HFFc6 (cell line): ENCODE results near the gene COL9A3. TPM values are rescaled to one million over a fixed set of nuclear protein-coding genes. Genes with fewer than 3 reads are reported as not detected.

ENCODE experiments used
- DNase-seq: peaks from one replicate; pipeline ENCODE4 v3.0.0-alpha.2; 2018
- H3K27ac Mint-ChIP-seq: 2 replicates; pipeline ENCODE4 v1.8.0; 2020; ENCODE audit warnings: mild to moderate bottlenecking, mixed read lengths
- H3K27me3 Mint-ChIP-seq: 2 replicates; pipeline ENCODE4 v1.8.0; 2021; ENCODE audit warnings: mild to moderate bottlenecking, moderate library complexity, mixed read lengths; ENCODE audit not compliant: insufficient read depth
- H3K36me3 Mint-ChIP-seq: 2 replicates; pipeline ENCODE4 v1.8.0; 2021; ENCODE audit warnings: low read depth, mixed read lengths
- H3K4me1 Mint-ChIP-seq: 2 replicates; pipeline ENCODE4 v1.8.0; 2020; ENCODE audit warnings: low read depth, mixed read lengths
- H3K4me3 Mint-ChIP-seq: 2 replicates; pipeline ENCODE4 v1.8.0; 2020; ENCODE audit warnings: mild to moderate bottlenecking, moderate library complexity, mixed read lengths
- H3K9me3 Mint-ChIP-seq: 2 replicates; pipeline ENCODE4 v1.8.0; 2020; ENCODE audit warnings: mild to moderate bottlenecking, mixed read lengths
- CTCF ChIP-seq: fragments of 200-600 bp; sonication (generic); IDR thresholded peaks from 2 replicates; pipeline ENCODE4 v1.5.0; 2021; ENCODE audit warnings: antibody characterized with exemption, mild to moderate bottlenecking
- total RNA-seq, 6 experiments: library from RNA; stranded (reverse); fragmentation: NEBNext Ultra II Directional; extraction: Animal tissue kit (Norgen Biotek cat#: 25700); gene quantifications; 2 replicates in 1 of 6; 3 replicates in 5 of 6; pipeline ENCODE4 v1.2.3, GENCODE V29; 2021

The COL9A3 gene
- total RNA-seq, 6 experiments from 2014 or later = 0.07 to 0.34 (median 0.09) TPM; not detected in 3

GRCh38 chr20:62814709-62815065, 2.2 kb upstream of the COL9A3 start:
- no peak overlapping the region for H3K4me3 Mint-ChIP-seq

GRCh38 chr20:62815066-62815991, 1.5 kb upstream of the COL9A3 start:
- H3K4me3 Mint-ChIP-seq = peak overlapping the region; percentile 54; the same call in 1 of the 2 replicates
- H3K27me3 Mint-ChIP-seq = peaks cover 16% of the 10 kb centered on the region
- H3K4me1 Mint-ChIP-seq = peaks cover 13% of the 10 kb centered on the region
- H3K9me3 Mint-ChIP-seq = no peaks in the 10 kb centered on the region
- no peak for DNase-seq
- no peak for TF ChIP-seq CTCF
- H3K27ac Mint-ChIP-seq = no peak overlapping the region
- no peaks in the 10 kb centered on the region for H3K36me3 Mint-ChIP-seq

More at GRCh38 chr20:62814709-62815065, 2.2 kb upstream of the COL9A3 start:
- Mint-ChIP-seq H3K27me3 (peaks cover 16% of the 10 kb centered on the region), H3K9me3 (no peaks in the 10 kb centered on the region), H3K27ac (no peak overlapping the region), H3K36me3 (no peaks in the 10 kb centered on the region), H3K4me1 (peaks cover 13% of the 10 kb centered on the region)
- TF ChIP-seq CTCF = no peak
- no peak for DNase-seq

GRCh38 chr20:62816031-62816883, 593 bp upstream of the COL9A3 start:
- Mint-ChIP-seq H3K4me3 (peak overlapping the region; percentile 54; the same call in 1 of the 2 replicates), H3K9me3 (no peaks in the 10 kb centered on the region), H3K27ac (no peak overlapping the region), H3K36me3 (no peaks in the 10 kb centered on the region), H3K27me3 (peaks cover 16% of the 10 kb centered on the region), H3K4me1 (peaks cover 13% of the 10 kb centered on the region)
- no peak for DNase-seq
- no peak for TF ChIP-seq CTCF

- Mint-ChIP-seq H3K36me3 (no peaks in the 10 kb centered on the region), H3K27me3 (peaks cover 16% of the 10 kb centered on the region), H3K4me3 (no peak overlapping the region), H3K4me1 (peaks cover 13% of the 10 kb centered on the region), H3K27ac (no peak overlapping the region), H3K9me3 (no peaks in the 10 kb centered on the region)
- no peak for DNase-seq
- TF ChIP-seq CTCF = no peak
Measured at GRCh38 chr20:62817975-62818591, 1.2 kb downstream of the COL9A3 start.
